Measurements from ENCODE around the gene FADS1.

The FADS1 gene

DNA sequence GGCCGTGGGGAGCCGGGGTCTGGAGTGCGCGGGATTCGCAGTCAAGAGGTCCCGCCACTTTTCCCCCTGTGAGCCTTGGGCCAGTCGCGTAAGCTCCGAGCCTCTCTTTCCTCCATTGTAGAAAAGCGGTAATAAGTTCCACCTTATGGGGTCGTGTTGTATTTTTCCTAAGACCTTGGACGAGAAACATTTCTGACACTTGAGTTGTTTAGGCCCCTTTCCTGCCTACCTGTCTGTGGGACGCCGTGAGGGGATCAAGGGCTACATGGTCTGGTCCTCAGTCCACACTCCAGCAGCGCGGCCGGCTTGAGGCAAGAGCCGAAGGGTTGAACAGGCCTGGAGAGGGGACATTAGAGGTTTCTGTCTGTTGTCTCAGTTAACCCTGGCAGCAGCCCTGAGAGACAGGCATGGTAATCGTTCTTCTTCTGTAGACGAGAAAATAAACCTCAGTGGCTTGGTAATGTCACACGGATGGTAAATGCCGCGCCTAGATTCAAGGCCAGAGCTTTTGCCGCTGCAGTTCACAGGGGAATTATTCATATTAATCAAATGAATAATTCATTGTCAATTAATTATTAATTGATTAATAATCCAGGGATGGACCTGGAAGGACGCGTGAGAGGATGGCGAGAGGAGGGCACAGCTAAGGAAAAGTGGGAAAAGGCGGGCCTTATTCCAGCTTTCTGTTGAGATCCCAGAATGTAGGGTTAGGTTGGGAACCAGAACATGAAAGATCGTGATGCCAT is 23.5 kb downstream of the FADS1 start:
- no peak for DNase-seq

DNA sequence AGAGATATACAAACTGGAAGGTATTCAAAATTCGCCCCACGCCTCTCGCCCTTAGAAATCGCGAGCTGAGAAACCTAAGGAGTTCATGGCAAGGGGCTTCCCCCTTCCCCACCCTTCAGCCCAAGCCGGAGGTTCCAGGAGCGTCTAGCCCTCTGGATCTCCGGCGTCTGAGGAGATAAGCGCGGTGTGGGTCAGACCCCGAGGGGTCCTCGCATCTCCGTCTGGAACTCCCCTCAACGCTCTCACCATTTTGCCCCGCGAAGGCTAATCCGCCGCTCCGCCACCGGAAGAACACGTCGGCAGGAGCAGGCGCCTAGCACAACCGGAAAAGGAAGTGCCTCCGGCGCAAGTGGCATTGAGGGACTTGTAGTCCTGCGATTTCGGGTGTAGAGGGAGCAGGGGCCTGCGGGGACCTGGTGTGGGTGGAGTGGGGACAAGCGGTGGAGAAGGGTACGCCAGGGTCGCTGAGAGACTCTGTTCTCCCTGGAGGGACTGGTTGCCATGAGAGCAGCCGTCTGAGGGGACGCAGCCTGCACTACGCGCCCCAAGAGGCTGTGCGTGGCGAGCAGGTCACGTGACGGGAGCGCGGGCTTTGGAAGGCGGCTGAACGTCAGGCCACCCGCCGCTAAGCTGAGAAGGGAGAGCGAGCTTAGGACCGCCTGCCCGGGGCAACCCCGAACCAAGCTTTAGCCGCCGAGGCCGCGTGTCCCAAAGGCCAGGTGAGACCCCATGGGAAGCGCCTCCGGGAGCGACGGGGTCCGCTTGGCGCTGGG is 24.3 kb downstream of the FADS1 start, which contains the start of the genes FEN1 and TMEM258:
Gene FEN1, plus strand, starts transcription at position 602 of the 773 bp plus-strand sequence. CDS start 2,451 bp downstream, outside the sequence.
Gene TMEM258, minus strand, starts transcription at position 290 of the 773 bp plus-strand sequence. Its CDS starts 41 bp downstream, at position 249.
- peak; percentile 93 to 95 for DNase-seq

DNA sequence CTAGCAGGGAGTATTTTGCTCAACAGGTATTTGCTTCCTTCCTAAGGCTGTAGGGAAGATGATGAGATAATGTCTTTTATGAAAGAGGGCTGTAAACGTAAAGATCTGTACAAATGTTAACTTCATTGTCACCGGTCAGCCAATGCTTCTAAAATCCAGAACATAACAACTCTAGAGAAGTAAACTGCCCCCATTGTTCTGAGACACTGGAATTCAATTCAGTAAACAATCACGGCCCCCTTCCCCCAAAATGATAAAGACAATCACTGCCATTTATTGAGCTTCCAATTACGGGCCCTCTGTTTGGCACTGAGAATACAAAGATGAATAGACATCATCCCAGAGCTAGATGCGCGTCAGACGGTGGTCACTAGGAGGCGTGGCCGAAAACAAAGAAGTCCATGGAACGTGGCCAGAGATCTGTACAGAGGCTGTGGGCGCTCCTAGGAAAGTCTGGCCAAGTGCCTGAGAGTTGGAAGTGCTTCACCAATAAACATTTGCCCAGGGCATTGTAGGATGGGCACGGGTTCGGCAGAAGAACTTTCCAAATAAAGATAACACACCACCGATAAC is 25.0 kb downstream of the FADS1 start:
- DNase-seq: peak; percentile 63 to 67

DNA sequence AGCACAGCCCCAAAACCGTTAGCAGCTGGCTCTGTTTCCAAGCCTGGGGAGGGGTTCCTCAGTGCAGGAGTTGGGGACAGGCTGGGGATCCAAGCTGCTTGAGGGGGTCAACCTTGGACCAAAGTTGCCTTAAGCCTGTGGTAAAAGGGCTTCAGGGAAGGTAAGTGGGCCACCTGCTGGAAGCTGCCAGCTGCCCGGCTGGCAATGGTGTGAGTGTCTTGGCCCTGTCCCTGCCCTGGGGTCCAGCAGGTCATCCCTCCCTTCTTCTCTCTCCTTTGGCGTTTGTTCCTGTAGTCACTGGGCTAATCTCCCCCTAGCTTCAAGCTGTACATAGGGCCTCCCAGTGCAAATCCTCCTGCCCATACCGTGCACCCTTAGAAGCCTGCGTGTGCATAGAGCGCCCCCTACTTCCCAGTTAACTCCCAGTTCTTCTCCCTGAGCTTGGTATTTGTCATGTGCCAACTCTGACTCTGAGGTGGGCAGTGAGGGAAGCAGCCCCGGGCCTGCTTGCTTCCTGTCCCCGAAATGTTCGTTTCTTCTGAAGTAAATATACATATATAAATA is 28.8 kb downstream of the FADS1 start:
- no peak for DNase-seq

DNA sequence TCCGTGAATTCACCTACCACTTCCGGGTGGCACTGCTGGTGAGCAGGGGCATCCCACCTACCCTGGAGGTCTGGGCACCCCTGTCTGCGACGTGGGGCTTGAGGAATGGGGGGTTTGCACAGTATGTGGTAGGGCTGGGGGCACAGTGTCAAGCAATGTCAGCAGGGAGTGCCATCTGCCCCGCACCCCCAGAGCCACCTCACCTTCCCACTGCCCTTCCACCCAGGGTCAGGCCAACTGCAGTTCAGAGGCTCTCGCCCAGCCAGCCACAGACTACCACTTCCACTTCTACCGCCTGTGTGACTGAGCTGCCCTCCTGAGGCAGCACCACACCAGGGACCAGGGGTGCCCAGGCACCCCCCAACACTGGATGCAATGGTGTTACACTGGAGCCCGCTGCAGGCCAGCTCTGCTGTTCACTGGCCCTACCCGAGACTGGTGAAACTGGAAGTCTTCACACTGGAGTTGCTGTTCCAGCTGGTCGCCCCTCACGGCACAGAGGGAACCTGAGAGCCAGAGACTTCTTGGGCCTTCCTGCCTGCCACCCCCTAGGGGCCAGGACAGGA is 30.9 kb downstream of the FADS1 start:
- DNase-seq: no peak

DNA sequence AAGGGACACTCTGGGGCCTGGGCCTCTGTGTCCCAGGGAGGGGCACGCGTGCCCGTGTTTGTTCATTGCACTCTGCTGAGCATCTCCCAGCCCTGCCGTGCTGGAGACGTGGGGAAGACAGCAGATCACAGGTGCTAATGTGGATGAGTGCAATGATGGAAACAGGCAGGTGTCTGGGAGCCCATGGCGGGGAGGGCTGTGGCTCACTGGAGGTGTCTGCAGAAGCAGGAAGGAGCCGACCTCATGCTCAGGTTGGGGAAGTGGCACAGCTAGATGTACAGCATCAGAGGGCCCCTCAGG is 32.3 kb downstream of the FADS1 start:
- DNase-seq: no peak

DNA sequence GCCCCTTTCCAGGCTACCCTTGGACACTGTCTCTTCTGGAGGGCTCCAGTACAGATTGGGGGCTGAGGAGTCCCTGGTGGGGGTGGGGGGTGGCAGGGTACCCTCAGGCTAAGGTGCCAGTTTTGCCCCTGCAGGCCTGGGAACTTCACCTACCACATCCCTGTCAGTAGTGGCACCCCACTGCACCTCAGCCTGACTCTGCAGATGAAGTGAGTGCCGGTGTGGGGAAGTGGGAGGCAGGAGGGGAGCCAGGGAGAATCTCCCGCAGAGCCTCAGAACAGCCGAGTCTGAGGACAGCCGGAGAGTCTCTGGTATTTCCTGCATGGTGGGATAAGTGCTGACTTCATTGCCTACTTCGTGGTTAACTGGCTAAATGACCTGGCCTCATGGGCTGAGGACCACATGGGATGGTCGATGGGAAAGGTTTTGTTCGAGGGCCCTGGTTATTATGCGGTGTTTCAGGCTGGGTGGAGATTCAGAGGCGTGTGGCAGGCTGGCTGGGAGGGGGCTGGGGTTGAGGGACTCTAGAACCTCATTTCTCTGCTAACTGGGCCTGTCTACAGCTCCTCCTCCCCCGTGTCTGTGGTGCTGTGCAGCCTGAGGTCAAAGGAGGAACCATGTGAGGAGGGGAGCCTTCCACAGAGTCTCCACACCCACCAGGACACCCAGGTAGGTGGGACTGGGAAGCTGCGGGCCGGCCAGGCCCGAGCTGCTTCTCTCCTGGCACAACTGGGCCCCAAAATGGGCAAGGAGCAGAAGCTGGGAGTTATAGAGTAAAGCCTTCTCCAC is 32.9 kb downstream of the FADS1 start:
- no peak for DNase-seq

DNA sequence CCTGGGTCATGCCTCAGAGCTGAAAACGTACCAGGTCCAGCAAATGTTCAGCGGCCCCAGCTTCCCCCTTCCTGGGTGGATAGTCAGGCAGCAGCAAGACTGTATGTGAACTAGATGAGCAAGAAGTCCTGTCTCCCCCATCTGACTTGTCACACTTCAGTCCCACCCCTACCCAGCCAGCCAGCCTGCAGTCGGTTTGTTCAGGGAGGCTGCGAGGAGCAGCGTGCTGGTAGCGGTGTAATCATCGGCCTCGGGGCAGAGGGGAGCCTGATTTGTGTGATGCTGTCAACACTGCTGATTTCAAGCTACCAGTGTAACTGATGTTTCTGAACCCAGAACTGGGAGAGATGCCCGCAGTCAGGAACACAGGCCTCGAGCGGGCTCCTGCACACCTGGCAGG is 34.0 kb downstream of the FADS1 start:
- DNase-seq: no peak

DNA sequence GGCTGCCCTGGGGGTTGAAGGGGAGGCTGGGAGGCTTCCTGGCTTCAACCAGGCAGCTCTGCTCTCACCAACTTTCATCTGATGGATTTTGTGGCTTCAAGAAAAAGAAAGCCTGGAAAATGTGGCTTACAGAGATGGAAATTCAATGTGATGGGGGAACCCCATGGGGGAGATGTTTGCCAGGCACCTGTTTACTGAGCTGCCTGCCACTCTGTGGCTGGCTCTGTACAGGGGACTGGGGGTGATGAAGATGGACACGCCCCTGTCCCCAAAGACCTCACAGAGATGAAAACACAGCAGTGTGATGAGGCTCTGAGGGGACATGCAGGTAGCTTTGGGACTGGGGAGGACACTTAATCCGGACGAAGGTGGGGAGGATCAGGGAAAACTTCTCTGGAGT is 34.5 kb downstream of the FADS1 start:
- no peak for DNase-seq

DNA sequence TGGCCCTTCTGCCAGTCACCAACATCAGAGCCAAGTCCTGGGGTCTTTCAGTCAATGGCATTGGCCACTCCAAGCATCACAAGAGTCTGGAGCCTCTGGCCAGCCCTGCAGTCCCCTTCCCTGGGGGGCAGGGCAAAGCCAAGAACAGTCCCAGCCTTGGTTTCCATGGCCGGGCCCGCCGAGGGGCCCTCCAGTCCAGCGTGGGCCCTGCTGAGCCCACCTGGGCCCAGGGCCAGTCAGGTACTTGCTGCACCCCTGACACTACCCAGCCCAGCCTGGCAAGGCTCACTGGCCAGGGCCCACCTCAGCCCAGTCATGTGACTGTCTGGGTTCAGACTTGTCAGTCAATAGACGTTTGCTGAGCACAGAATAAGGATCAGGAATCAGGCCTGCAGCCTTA is 35.2 kb downstream of the FADS1 start:
- no peak for DNase-seq

DNA sequence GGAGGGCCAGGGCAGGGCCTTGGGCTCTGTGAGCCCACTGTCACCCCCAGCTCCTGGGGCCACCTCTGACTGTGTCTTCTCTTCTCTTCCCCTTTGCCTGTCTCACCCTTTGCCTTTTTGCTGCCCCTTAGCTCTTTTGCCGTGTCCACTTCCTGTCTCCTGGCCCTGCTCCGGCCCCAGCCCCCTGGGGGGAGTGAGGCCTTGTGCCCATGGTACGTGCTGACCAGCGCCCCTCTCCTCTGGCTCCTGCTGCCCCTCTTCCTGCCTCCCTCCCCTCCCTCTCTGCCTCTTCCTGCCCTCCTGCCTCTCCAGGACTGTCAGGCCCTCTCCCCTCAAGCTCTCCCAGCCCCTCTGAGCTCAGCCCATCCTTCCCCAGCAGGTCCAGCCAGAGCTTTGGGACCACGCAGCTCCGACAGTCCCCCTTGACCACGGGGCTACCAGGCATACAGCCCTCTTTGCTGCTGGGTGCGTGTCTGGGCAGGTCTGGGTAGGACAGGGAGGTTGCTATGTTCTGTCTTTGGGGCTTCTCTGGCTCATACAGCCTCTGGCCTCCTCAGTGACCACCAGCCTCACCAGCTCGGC is 36.1 kb downstream of the FADS1 start:
- DNase-seq: no peak

DNA sequence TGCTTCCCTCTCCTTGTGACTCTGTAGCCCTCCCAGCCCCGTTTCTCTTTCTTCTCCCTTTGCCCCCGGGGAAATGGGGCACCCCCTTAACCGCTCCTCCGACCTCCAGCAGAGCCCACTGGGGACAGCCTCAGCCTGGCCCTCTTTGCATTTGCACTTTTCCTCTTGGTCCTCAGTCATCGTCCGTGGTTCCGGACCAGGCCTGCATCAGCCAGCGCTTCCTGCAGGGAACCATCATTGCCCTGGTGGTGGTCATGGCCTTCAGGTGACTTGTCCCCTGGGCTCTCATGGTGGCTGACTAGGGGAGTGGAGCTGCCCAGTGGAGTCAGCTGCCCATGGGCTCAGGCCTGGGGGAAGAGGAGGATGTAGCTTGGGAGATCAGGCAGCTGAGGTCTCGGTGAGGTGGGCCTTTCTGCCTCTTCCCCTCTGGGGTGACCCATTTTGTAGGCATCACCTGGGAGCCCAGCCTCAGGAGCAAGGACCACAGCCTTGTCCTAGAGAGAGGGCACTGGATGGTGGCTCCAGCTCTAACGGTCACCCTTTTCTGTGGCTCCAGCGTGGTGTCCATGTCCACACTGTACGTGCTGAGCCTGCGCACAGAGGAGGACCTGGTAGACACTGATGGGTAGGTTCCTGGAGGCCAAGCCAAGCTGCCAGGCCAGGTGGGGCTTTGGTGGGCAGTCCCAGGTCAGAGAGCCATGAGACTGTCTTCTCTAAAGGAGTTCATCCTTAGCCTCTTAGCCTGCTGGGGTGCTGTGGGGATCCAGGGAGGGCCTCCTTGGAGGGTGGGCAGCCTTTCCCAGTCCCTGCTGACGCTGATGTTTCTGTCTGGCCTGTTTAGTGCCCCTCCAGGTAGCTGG is 36.9 kb downstream of the FADS1 start:
- DNase-seq: no peak

DNA sequence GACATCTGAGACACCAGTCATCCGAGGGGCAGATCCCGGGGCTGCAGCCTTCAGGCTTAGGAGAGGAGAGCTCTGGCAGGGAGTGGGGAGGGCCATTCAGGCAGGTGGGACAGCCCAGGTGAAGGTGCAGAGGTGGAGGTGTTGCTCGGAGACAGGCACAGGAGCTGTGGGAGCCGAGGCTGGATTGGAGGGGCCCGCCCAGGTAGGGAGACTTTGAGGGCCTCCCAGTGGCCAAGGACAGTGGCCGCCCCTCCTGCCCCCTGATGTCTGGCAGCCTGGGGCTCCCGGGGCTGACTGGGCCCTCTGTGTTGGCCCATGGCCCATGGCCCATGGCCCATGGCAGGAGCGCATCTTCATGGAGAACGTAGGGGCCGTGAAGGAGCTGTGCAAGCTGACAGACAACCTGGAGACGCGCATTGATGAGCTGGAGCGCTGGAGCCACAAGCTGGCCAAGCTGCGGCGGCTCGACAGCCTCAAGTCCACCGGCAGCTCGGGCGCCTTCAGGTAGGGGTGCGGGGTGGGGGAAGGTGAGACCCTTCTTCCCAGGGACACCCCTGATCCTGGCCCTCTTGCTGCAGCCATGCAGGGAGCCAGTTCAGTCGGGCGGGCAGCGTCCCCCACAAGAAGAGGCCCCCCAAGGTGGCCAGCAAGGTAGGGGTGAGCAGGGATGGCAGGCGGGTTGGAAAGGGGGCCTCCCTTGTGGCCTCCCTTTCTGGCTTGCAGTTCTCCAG is 37.7 kb downstream of the FADS1 start:
- no peak for DNase-seq

DNA sequence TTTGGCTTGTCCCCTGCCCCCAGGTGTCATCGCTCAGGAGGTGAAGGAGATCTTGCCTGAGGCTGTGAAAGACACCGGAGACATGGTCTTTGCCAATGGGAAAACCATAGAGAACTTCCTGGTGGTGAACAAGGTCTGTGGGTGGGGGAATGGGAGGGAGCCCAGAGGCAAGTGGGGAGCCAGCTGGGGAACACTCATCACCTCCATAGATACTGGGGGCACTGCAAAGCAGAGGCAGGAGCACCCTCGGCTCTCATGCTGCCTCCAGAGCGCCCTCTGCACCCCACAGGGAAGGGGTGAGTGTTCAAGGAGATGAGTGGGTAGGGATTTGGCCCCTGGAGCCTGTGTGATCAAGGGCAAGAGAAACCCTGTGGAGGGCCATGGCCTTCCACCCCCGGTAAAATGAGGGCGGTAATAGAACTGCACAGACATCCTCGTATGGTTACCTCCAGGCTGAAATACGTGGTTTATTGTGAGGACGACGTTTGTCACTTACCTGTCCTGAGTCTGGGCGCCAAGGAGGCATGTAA is 38.4 kb downstream of the FADS1 start:
- DNase-seq: no peak

DNA sequence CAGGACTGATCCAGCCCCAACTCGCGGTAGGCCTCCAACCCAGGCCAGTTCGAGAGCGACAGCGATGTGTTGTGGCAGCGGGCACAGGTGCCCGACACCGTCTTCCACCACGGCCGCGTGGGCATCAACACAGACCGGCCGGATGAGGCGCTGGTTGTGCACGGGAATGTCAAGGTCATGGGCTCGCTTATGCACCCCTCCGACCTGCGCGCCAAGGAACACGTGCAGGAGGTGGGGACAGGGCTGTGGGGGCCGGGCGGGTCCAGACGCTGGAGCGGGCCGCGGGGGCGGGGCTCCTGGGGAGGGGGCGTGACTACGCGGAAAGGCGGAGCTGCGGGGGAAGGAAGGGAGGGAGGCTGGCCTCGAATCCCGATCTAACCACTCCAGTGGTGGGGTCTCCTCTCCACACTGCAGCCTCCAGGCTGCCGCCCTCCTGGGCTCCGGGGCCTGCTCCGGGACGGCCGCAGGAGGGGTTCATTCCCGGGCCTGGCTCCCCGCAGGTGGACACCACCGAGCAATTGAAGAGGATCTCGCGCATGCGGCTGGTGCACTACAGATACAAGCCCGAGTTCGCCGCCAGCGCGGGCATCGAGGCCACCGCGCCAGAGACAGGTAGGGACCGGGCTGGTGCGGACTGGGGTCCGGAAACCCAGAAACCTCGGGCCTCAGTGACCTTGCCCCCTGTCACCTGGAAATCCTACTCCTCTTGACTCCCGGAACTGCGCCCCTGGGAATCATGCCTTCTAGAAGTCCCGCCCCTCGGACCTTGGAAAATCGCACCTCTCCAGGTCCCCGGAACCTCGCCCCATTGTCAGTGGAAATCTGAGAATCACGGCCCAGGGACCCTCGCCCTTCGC is 39.3 kb downstream of the FADS1 start:
- DNase-seq: peak; percentile 73 to 77

DNA sequence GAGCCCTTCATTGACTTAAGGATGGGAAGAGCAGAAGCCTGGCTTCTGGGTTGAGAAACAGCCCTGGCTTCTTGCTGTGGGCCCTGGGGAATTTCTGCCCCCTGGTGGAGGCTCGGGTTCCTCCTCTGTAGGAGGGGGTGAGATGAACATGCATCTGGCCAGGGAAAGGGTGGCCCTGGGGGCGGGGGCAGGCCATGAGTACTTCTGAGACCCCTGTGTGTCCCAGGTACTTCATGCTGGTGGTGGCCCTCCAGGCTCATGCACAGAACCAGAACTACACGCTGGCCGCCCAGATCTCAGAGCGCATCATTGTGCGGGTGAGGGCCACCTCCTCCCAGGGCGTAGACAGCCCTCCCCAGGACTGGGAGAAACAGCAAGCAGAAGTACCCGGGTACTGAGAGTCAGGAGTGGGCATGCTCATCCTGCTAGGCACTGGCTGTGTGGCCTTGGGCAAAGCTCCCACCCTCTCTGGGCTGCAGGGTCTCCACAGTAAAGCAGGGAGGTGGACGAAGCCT is 40.2 kb downstream of the FADS1 start:
- peak; percentile 80 to 81 for DNase-seq

DNA sequence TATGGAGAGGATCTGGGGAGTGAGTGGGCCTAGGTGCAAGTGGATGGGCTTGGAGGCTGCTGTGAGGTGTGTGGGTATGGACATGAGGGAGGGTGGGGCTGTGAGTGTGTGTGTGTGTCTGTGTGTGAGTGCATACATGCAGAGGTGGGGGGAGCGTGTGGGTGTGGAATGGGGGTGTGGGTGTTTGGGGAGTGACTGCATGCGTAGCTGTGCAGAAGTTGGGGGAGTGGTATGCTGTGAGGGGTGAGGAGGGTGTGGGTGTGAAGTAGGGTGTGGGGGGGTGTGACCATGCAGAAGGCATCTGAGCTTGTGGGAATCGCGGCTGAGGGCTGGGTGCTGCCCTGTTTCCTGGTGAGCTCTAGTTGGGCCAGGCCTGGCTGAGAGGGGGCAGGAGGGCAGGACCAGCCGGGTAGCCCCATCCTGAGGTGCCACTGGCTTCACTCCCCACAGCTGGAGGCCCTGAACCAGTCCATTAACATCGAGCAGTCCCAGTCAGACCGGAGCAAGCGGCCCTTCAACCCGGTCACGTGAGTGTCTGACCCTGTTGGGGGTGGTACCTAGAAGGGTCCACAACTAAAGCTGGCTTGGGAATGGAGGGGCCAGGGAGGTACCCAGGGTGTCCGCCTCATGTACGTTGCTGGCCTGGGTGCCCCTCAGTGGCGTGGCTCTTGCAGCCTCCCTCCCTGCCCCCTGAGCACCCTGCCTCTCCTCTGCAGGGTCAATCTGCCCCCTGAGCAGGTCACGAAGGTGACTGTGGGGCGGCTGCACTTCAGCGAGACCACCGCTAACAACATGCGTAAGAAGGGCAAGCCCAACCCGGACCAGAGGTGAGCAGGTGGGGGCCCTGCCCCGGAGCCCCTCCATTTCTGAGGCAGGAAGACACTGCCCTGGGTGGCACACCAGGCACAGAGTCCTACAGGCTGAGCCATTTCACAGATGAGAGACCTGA is 40.9 kb downstream of the FADS1 start:
- no peak for DNase-seq

DNA sequence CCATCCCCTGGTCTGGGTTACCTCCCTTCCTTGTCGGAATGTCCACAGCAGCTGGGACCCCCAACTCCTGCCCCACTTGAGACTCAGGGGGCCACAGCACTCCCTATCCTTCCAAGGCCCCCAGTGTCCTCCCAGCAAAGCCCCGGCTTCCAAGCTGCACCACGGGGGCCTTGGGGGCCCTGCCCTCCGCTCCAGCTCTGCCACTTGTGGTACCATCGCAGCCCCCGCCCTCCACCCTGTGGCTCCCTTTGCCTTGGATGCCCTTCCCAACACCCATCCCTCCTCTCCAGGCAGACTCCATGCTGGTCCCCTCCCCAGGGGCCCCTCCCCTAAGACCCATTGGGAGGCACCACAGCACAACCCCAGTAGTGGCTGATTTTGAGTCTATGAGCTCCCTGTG is 41.7 kb downstream of the FADS1 start:
- no peak for DNase-seq

Measured in activated T-cell treated with anti-CD3 and anti-CD28 coated beads, Interleukin-2, amount 50 U/mL, for 48 hours (primary cell).